Neural cell (in vitro differentiated cells): ENCODE results near the gene MAN2A2. TPM values are rescaled to one million over a fixed set of nuclear protein-coding genes. Genes with fewer than 3 reads are reported as not detected.

Experiments used
- H2AFZ ChIP-seq: fragments of 200-600, 300-800 bp; sonication (generic), shearing (Covaris generic); 2 replicates; pipeline ENCODE4 v1.6.0; 2014; ENCODE audit warnings: low read depth, mild to moderate bottlenecking, antibody characterized with exemption, low read length, moderate library complexity
- H3F3A ChIP-seq: fragments of 200-600 bp; shearing (Covaris generic); 2 replicates; pipeline ENCODE4 v1.6.1; 2016; ENCODE audit warnings: mild to moderate bottlenecking, moderate library complexity, mixed read lengths, antibody characterized with exemption, low read length; ENCODE audit not compliant: insufficient read depth, poor library complexity, severe bottlenecking
- H3K27ac ChIP-seq: fragments of 200-600, 300-800 bp; sonication (generic), shearing (Covaris generic); 2 replicates; pipeline ENCODE4 v1.5.1; 2014; ENCODE audit warnings: mild to moderate bottlenecking, low read length, moderate library complexity
- H3K27me3 ChIP-seq: fragments of 300-800, 200-600 bp; sonication (generic), shearing (Covaris generic); 2 replicates; pipeline ENCODE4 v1.6.0; 2014; ENCODE audit warnings: mild to moderate bottlenecking, low read depth, low read length, moderate library complexity; ENCODE audit not compliant: insufficient read depth
- H3K36me3 ChIP-seq: fragments of 300-800, 200-600 bp; sonication (generic), shearing (Covaris generic); 2 replicates; pipeline ENCODE4 v1.5.1; 2014; ENCODE audit warnings: mild to moderate bottlenecking, antibody characterized with exemption, low read length, moderate library complexity; ENCODE audit not compliant: insufficient read depth
- H3K4me2 ChIP-seq: fragments of 300-800, 200-600 bp; sonication (generic), shearing (Covaris generic); 2 replicates; pipeline ENCODE4 v1.6.0; 2014; ENCODE audit warnings: mild to moderate bottlenecking, low read length
- H3K4me3 ChIP-seq: fragments of 300-800, 200-600 bp; sonication (generic), shearing (Covaris generic); 2 replicates; pipeline ENCODE4 v1.5.1; 2014; ENCODE audit warnings: mild to moderate bottlenecking, low read length, moderate library complexity
- H3K79me2 ChIP-seq: fragments of 200-600 bp; shearing (Covaris generic); replicated peaks from 2 replicates; pipeline ENCODE4 v1.6.0; 2014; ENCODE audit warnings: mild to moderate bottlenecking, low read length, moderate library complexity; ENCODE audit not compliant: insufficient read depth
- H3K9ac ChIP-seq: fragments of 300-800, 200-600 bp; sonication (generic), shearing (Covaris generic); 2 replicates; pipeline ENCODE4 v1.6.1; 2016; ENCODE audit warnings: mild to moderate bottlenecking, low read length, mixed read lengths
- H3K9me2 ChIP-seq: fragments of 200-600 bp; shearing (Covaris generic); 2 replicates; pipeline ENCODE4 v1.6.1; 2016; ENCODE audit warnings: mild to moderate bottlenecking, low read length, mixed read lengths; ENCODE audit not compliant: insufficient read depth
- H3K9me3 ChIP-seq: fragments of 200-600, 300-800 bp; sonication (generic), shearing (Covaris generic); 2 replicates; pipeline ENCODE4 v1.6.1; 2016; ENCODE audit warnings: mild to moderate bottlenecking, mixed run types, low read length, moderate library complexity, mixed read lengths
- H4K20me1 ChIP-seq: fragments of 200-600 bp; shearing (Covaris generic); 2 replicates; pipeline ENCODE4 v1.6.1; 2016; ENCODE audit warnings: mild to moderate bottlenecking, mixed run types; ENCODE audit not compliant: insufficient read depth
- CTCF ChIP-seq: fragments of 450-650 bp; IDR thresholded peaks from 2 replicates; pipeline ENCODE4 v1.5.1; 2014; ENCODE audit warnings: antibody characterized with exemption, mild to moderate bottlenecking, moderate library complexity; ENCODE audit not compliant: poor library complexity, severe bottlenecking
- EP300 ChIP-seq: fragments of 450-650 bp; conservative IDR thresholded peaks from 2 replicates; pipeline ENCODE4 v1.6.1; 2014; ENCODE audit warnings: antibody characterized with exemption, mild to moderate bottlenecking, moderate library complexity; ENCODE audit not compliant: poor library complexity, severe bottlenecking
- EZH2 ChIP-seq: fragments of 200-600, 300-800 bp; shearing (Covaris generic), sonication (generic); IDR thresholded peaks from 2 replicates; pipeline ENCODE4 v1.6.1; 2014; ENCODE audit warnings: antibody characterized with exemption, low read length, borderline replicate concordance, mild to moderate bottlenecking; ENCODE audit not compliant: insufficient read depth, poor library complexity, severe bottlenecking
- MXI1 ChIP-seq: fragments of 450-650 bp; conservative IDR thresholded peaks from 2 replicates; pipeline ENCODE4 v1.6.1; 2014; ENCODE audit warnings: antibody characterized with exemption, mild to moderate bottlenecking; ENCODE audit not compliant: poor library complexity, severe bottlenecking
- POLR2AphosphoS5 ChIP-seq: IDR thresholded peaks from 2 replicates; pipeline ENCODE4 v1.6.1; 2012
- RAD21 ChIP-seq: fragments of 450-650 bp; conservative IDR thresholded peaks from 2 replicates; pipeline ENCODE4 v1.6.1; 2014; ENCODE audit warnings: antibody characterized with exemption, mild to moderate bottlenecking, moderate library complexity
- REST ChIP-seq: IDR thresholded peaks from 2 replicates; pipeline ENCODE4 v1.6.1; 2012; ENCODE audit warnings: borderline replicate concordance
- SMC3 ChIP-seq: fragments of 450-650 bp; conservative IDR thresholded peaks from 2 replicates; pipeline ENCODE4 v1.6.1; 2014; ENCODE audit warnings: antibody characterized with exemption, mild to moderate bottlenecking, moderate library complexity; ENCODE audit not compliant: poor library complexity
- TAF1 ChIP-seq: IDR thresholded peaks from 2 replicates; pipeline ENCODE4 v1.6.1; 2012; ENCODE audit warnings: low read depth
- polyA plus RNA-seq: library from polyadenylated mRNA; depleted of rRNA; stranded (reverse); fragments of >200 nt; gene quantifications from 2 replicates; pipeline ENCODE4 v1.2.3, GENCODE V29; 2014

The MAN2A2 gene
- polyA plus RNA-seq, 1 donor from 2014 or later, result 59.8 TPM

- H3K9ac ChIP-seq, result no peak overlapping the region
- H3K9me3 ChIP-seq, result no peaks in the 10 kb centered on the region
- H3K4me3 ChIP-seq, result peak overlapping the region; percentile 94
- H3K27me3 ChIP-seq, result no peaks in the 10 kb centered on the region
- H3K79me2 ChIP-seq, result peaks cover 12% of the 10 kb centered on the region
- H4K20me1 ChIP-seq, result no peaks in the 10 kb centered on the region
- H3K4me2 ChIP-seq, result peak overlapping the region; percentile 52
- no peaks in the 10 kb centered on the region for H3K9me2 ChIP-seq
- H3K36me3 ChIP-seq, result no peaks in the 10 kb centered on the region
- H2AFZ ChIP-seq, result peak overlapping the region; percentile 66
- no peak overlapping the region for H3K27ac ChIP-seq
- no peaks in the 10 kb centered on the region for H3F3A ChIP-seq
- TF ChIP-seq MXI1, result no peak
- TF ChIP-seq REST, result no peak
- TF ChIP-seq CTCF, result no peak
- TF ChIP-seq EP300, result no peak
- TF ChIP-seq EZH2, result no peak
- no peak for TF ChIP-seq RAD21
- no peak for TF ChIP-seq TAF1
- no peak for TF ChIP-seq SMC3
- no peak for TF ChIP-seq POLR2AphosphoS5
These were observed 28.4 kb downstream of the MAN2A2 start for GRCh38 chr15:90931575-90931827.

- Histone ChIP-seq H3K9ac (peak within 1 kb of the TSS; percentile 74), H3K27ac (peak within 1 kb of the TSS; percentile 46)
These were observed 28.9 kb downstream of the MAN2A2 start, which contains the start of gene HDDC3 for GRCh38 chr15:90931828-90932659. Gene HDDC3 (minus strand): TSS chr15:90932549. CDS start chr15:90932540, 9 bp downstream.

More at GRCh38 chr15:90931828-90932659, 28.9 kb downstream of the MAN2A2 start, which contains the start of gene HDDC3:
- no peaks in the 10 kb centered on the region for H4K20me1 ChIP-seq
- no peaks in the 10 kb centered on the region for H3K9me2 ChIP-seq
- peak within 1 kb of the TSS; percentile 94 for H3K4me3 ChIP-seq
- H3K36me3 ChIP-seq, result no peaks in the 10 kb centered on the region
- no peaks in the 10 kb centered on the region for H3K27me3 ChIP-seq
- H3F3A ChIP-seq, result no peaks in the 10 kb centered on the region
- no peaks in the 10 kb centered on the region for H3K9me3 ChIP-seq
- TF ChIP-seq EP300 (peak; percentile 13), CTCF (peak; percentile 96), RAD21 (peak; percentile 31), MXI1 (peak; percentile 83), TAF1 (peak; percentile 32), REST (no peak), SMC3 (peak; percentile 63), POLR2AphosphoS5 (peak; percentile 63), EZH2 (no peak)
- peak within 1 kb of the TSS; percentile 52 for H3K4me2 ChIP-seq
- H2AFZ ChIP-seq, result peak within 1 kb of the TSS; percentile 66
- peaks cover 16% of the 10 kb centered on the region for H3K79me2 ChIP-seq
